HL-60 (cell line): ENCODE measurements around the gene OR5J2.

Experiments used
- GABPA ChIP-seq: IDR thresholded peaks from 2 replicates; pipeline ENCODE4 v1.6.1; 2012; ENCODE audit warnings: low read depth
- POLR2AphosphoS5 ChIP-seq: IDR thresholded peaks from 2 replicates; pipeline ENCODE4 v1.6.1; 2012; ENCODE audit warnings: low read depth
- REST ChIP-seq: IDR thresholded peaks from 2 replicates; pipeline ENCODE4 v1.6.1; 2012; ENCODE audit warnings: low read depth; ENCODE audit not compliant: insufficient replicate concordance
- TF ChIP-seq, protein P1 (sequence below): IDR thresholded peaks from one replicate; pipeline ENCODE4 v1.5.1; 2011; ENCODE audit warnings: low read length, control low read depth, inconsistent platforms; ENCODE audit not compliant: insufficient read depth

GRCh38 chr11:56152333-56152732, 24.1 kb upstream of the OR5J2 start:
- TF ChIP-seq, protein P1, sequence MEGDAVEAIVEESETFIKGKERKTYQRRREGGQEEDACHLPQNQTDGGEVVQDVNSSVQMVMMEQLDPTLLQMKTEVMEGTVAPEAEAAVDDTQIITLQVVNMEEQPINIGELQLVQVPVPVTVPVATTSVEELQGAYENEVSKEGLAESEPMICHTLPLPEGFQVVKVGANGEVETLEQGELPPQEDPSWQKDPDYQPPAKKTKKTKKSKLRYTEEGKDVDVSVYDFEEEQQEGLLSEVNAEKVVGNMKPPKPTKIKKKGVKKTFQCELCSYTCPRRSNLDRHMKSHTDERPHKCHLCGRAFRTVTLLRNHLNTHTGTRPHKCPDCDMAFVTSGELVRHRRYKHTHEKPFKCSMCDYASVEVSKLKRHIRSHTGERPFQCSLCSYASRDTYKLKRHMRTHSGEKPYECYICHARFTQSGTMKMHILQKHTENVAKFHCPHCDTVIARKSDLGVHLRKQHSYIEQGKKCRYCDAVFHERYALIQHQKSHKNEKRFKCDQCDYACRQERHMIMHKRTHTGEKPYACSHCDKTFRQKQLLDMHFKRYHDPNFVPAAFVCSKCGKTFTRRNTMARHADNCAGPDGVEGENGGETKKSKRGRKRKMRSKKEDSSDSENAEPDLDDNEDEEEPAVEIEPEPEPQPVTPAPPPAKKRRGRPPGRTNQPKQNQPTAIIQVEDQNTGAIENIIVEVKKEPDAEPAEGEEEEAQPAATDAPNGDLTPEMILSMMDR, result no peak
- TF ChIP-seq REST, result no peak
- TF ChIP-seq POLR2AphosphoS5, result no peak
- TF ChIP-seq GABPA, result no peak
